Stimulated activated CD8-positive, alpha-beta memory T cell treated with anti-CD3 and anti-CD28 coated beads, Interleukin-12 subunit alpha, Interleukin-12 subunit beta, amount 100 ng/mL, for 1 hour (primary cell): Measurements from ENCODE around the gene GOSR2.
"Not testable (repeated sequence)": the region's sequence is repeated elsewhere in the genome, so short reads cannot be mapped to it uniquely, and the experiment has no call there.

Source experiments
- DNase-seq: peaks from one replicate; pipeline ENCODE4 v3.0.0-alpha.2; 2020; ENCODE audit warnings: low read depth

The GOSR2 gene

DNA sequence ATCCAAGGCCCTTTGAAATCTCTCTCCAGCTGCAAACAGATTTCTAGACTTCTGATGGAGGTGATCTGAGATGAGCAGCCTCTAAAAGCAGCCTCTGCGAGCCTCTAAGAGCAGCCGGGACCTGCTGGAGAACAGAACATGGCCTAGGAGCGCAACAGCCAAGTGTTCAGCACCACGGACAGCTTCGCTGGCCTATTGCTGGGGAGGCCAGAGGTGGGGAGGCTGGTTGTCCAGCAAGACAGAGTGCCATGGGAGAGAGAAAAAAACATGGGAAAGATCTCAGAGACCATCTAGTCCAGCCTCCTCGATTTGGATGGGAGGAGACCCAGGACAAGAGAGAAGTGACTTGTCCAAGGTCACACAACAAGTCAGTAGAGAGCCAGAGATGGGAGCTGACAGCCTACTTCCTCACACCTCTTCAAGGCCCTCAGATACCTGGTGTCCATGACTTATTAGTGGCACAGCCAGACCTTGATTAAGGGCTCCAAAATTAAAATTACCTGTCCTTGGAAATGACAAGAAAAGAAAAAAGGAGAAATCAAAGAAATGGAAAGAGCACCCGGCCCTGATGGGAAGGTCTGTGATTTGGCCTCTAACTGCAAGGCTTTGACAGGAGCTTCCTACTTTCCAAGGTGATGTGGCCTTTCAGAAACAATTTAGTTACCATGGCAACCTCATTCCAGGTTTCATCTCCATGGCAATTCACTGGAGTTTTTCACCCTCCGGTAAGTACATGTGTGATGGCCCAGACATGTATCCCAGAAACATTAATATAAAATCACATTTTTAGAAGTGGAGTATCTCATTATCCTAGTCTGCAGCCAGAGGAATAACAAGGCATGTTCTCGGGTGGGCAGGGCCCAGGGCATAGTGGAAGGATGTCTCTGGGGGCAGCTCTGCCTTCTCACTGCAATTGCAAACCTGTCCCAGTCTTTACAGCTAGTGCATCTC, 41.6 kb downstream of the GOSR2 start:
- no peak for DNase-seq

DNA sequence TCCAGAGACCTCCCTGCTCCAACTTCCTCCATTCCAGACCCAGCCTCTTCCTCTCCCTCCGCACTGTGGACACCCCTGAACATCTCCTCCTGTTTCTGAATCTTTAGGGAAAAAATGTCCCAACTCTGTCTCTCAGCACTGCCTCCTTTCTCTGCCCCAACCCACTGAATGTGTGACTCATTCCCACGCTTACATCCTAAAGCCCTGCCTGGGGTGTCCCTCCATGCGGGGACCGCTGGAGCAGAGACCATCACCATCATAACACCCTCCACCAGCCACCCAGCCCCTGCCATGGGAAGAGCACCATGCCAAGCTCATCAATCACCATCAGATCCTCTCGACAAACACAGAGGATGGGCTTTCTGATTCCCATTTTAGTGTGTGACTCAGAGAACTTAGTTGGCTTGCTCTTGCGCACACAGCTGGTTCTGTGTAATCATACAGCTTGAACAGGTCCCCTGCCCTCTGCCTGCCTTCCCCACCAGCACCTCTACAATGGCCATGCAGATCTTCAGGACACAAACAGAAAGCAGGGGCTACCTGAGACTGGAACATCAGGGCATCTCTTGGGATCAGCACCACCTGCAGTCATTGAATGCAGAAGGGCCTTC, 45.4 kb downstream of the GOSR2 start:
- DNase-seq: no peak

DNA sequence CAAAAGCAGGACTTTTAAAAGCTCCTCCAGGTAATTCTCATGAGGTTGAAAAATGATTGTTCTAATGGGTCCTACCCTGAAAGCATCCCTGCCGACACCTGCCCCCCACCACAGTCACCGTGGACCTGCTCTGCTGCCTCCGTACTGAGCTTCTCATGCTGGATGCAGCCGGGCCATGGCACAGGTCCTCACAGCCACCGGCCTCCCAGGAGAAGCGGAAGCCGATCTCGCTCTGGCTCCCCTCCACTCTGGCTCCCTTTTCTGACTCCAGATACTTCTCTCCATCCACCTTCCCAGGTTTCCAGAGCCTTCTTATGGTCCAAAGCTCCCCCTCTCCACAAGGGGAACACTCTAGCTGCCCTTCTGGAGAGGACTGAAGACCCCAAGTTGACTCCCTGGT, 45.9 kb downstream of the GOSR2 start:
- no peak for DNase-seq

DNA sequence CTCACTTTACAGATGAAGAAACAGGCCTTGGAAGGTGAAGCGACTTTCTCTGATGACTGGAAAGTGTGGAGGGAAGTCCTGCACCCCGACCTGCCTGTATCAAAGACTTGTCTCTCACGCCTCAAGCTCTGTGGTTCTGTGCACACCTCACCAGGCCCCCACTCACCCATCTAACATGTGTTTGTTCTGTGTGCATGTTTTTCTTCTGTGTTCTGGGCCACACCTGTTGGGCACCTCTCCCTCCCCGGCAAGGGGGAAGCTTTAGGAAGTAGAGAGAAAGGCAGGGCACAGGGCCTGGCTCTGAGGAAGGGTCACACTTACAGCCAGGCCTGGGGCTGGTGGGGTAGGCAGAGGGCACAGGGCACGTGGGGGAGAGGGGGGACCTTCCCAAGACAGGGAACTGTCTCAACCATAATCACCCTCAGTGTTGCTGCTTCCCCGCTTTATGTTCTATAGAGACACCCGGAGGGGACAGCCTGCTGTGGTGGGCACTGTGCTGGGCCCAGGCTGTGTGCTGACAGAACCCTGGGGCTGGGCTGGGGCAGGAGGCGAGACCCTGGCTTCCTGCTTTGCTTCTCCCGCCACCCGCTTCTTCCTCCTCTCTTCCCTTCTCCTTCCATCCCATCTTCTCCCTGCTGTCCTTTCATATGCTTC, 48.8 kb downstream of the GOSR2 start:
- no peak for DNase-seq

DNA sequence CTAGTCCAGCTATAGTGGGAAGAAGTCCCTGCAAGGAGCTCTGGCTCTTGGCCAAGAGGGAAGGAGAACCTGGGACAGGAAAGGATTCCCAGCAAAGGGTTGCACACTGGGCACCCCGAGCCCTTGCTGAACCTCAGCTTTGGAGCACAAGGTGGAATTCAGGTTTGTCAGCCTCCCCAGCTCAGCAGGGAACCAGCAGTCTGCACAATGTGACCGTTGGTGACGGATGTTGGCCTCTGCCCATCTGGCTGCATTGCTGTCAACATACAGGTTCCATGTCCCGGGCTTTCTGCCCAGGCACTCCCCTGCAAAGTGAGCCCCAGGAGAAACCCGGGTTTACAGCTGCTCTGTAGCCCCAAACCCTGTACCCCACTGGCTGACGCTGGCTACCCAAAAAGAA, 49.4 kb downstream of the GOSR2 start:
- DNase-seq: no peak

DNA sequence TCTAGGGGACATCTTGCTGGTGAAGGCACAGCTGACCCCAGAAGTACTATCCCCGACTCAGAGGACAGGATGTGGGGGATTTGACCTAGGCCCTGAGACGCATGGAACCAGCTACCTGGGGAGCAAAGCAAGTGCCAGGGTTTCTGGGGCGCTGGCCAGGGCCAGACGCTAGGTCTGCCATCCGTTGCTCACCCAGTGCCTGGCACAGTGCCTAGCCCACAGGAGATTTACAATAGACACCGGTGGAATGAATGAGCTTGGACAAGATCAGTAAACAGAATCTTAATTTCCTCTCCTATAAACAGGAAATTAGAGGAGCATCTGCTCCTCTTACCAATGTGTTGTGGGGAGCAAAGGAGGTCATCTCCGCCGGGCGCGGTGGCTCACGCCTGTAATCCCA, 51.1 kb downstream of the GOSR2 start:
- no peak for DNase-seq

DNA sequence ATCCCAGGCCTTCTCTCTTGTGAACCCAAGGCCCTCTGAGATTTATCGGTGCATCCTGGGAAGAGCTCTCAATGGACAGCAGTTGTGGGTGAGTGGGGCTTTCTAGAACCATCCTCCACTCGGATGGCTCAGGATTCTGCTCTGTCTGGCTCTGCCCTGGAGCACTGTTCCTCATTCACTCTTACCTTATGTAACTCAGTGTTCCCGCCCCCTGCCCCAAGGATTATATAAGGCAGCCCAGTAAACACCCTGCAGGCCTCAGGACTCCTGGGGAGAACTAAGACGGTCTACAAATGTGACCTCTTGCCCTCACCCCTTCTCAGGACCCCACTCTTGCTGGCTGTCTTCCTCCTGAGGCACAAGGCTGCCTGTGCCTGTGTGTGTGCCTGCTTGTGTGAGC, 52.3 kb downstream of the GOSR2 start:
- DNase-seq: no peak

DNA sequence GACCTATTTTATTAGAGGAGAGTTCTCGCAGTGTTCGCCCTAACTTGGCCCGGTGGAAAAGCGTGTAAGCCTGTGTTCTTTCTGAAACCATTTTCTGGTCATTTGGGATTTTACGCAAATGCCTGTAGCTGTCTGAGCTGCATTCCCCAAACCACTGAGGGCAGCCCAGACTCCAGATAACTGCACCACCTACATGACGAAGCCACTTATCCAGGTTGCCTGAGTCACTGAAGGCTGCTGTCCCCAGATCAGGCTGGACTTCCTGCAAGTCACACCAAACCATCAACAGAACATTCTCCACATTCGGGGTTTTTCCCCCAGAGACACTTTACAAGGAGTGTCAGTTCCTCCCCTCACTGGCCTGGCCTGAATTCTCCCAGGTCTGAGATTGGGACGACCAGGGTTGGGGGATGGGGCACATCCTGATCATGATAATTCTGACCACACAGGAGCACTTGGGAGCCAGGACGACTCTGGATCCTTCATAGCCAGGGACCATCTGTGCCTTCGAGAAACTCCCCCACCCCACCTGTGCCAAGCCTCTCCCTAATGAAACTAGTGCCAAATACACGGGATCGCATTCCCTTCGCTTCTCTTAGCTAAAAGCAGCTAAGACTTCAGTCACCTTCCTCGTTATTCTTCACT, 53.8 kb downstream of the GOSR2 start:
- DNase-seq: no peak

DNA sequence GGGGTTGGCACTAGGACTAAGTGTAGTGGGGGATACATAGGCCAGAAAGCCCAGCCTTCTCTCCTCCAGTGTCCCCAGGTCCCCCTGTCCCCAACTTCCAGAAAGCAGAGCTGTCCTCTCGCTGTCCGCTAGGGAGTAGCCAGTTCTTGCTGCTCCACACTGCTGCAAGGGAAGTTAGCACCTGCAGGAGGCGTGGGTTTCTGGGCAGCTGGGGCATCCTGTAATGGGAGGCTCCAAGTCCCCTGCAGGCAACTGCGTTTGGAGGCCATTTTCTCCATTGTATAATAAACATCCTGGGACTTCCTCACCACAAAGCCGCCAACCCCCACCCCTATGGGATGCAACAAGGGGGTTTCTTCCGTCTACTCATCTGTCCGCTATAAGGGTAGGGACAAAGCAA, 54.4 kb downstream of the GOSR2 start:
- DNase-seq: no peak

DNA sequence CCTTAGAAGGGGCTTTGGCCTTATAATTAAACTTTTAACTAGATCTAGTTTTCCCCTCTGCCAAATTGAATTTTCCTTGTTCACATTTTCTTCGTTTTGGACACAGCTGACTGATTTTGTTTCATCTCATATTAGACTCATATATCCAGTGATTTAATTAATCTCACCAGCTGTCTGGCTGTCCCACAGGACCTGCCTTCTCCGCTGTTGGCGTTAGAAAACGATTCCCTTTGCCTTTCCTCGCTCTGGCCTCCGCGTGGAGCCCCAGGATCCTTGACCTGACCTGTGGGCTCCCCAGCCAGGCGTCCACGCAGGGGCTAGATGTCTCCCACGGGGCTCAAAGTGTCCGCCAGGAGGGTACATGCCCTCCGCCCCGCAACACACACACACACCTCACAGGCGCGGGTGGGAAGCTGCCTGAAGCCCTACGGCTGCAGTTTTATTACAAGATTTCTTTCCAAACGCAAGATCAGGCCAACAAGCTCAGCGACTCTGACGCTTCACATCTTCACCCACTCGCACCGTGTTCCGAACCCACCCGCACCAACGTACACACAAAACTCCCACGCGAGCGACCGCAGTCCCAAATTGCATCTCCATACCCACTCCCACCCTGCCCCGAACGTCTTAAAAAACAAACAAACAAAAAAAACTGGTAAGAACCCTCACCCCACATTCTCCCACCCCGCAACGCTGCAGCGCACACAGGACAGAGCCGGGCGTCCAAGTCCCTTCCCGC, 55.0 kb downstream of the GOSR2 start:
- DNase-seq: no peak

DNA sequence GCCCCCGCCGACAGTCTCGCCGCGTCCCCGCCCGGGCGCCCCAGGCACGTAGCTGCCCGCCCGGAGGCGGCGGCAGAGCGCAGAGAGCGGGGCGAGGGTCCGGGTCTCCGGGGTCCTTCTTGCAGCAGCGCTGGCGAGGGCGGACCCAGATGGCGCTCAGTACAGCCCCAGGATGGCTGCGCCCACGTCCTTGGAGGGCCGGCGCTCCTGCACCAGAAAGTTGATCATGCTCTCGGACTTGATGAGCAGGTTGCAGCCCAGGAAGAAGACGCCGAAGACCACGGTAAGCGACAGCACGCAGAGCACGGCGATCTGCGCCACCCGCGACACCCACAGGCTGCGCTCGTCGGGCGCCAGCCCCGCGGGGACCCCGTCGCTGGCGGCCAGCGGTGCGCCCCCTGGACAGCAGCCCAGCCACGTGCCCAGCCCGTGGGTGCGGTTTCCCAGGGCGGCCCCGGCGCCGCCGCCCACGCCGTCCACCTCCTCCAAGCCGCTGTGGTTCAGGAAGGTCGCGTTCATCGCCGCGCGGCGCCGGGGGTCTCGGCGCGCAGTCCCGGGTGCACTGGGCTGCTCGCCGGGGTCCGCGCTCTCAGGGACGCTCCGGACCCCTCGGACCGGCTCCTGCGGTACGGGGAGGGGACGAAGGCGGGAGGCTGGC, 55.7 kb downstream of the GOSR2 start:
- DNase-seq: no peak

DNA sequence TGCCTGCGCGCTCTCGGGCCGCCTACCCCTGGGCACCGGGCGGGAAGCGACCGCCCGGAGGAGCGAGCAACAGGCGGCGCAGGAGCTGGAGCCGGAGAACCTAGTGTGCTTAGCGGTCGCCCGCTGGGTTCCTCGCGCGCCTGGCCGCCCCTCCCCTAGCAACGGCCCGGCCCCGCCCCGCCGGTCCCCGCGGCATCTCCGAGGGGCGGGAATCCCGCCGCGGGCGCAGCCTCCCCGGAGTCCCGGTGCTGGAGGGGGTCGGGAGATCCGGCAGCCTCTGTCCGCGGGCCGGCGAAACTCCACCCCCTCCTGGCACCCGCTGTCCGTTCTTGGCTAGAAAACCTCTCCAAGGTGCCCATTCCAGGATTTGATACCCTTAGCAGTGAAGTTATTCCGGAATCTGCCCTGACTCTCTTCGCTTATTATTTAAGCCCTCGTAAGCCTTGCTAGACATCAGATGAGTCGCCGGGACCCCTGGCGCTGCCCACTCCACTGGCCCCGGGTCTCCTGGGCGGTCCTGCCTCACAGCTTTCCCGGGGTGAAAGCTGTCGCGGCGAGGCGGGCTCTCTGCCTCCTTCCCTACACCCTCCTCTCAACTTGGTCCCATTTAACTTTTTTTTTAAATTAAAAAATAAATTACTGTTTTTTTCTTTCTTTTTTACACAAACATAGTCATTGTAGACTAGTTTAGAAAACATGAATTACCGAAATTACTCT, 56.3 kb downstream of the GOSR2 start, which contains the start of gene RPRML:
Gene RPRML, minus strand, starts transcription at position 107 of the 717 bp plus-strand sequence. CDS start 246 bp downstream, outside the sequence.
- DNase-seq: no peak

DNA sequence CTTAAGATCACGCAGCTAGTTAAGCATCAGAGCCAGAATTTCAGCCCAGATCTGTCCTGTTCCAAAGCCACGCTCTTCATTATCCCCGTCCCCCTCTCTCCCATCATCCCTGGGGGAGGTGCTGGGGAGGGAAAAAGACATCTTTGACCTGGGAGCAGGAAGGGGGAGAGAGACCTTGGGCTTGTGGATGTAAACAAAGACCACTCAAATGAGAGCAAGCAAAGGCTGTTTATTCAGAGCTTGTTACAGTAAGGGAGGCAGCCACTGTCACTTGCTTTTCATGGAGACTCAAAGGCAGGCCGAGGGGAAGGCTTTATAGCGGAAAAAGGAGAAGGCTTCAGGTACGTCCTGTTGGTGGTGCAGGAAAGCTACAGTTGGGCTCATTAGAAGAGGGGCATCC, 59.6 kb downstream of the GOSR2 start:
- no peak for DNase-seq

DNA sequence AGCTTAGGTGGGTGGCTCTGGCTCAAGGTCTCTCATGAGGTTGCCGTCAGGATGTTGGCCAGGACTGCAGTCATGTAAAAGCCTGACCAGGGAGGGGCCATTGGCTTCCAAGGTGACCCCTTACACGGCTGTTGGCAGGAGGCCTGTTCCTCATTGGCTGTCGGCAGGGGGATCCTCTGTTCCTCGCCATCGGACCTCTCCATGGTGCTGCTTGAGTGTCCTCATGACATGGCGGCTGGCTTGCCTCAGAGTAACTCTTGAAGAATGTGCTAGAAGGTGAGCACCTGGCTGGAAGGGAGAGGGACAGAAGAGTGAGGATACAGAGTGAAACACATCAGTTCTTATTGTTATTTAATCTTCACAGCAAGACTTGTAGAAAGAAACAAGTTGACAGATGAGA, 60.8 kb downstream of the GOSR2 start:
- no peak for DNase-seq

DNA sequence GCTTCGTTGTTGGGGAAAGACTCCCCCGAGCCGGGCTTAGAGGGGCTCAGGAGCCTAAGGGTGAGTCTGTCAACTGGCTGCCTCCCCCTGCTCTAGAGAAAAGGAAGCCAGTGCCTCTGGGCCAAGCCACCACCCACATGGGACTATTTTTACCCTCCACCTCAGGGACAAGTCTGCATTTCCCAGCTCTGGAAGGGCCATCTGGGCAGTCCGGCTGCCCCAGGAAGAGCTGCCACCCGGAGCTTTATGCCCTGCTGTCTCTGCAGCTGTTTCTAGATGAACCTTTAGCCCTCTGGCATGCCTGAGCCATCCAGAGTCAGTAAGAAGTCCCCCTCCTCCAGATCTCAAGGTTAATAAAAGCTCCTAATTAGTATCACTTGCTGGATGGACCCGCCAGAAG, 61.4 kb downstream of the GOSR2 start:
- no peak for DNase-seq

DNA sequence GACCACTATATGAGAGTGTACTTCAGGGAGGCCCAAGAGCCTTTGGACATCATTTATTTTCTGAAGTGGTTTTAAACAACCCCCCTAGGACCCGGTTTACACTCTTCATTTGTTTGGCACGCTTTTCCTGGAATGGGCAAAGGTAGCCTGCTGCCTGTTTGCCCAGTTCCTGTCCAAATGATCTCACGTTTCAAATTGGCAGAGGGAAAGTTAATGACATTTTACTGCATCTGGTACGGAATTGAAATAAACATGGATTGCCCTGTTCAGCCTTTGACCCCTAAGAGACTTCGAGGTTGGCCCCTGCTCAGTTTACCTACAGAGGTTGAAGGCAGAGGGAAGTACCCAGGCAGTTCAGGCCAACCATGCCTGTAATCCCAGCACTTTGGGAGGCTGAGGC, 61.9 kb downstream of the GOSR2 start:
- no peak for DNase-seq

DNA sequence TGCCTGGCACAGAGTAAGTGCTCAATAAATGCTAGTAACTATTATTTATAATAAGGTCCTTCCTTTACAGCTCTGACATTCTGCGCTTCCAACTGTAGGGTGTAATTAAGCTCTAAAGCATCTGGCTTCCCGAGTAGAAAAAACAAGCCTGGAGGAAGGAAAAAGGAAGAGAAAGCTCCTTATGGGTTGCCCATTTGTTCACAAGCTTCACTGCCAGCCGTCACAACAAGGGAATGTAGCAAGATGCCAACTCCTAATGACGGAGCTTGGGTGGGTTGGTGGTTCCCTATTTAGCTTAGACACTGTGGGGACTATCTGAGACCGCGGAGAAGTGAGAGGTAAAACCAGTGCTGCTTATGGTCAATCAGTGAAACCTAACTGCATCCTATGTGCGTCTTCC, 63.4 kb downstream of the GOSR2 start:
- no peak for DNase-seq

DNA sequence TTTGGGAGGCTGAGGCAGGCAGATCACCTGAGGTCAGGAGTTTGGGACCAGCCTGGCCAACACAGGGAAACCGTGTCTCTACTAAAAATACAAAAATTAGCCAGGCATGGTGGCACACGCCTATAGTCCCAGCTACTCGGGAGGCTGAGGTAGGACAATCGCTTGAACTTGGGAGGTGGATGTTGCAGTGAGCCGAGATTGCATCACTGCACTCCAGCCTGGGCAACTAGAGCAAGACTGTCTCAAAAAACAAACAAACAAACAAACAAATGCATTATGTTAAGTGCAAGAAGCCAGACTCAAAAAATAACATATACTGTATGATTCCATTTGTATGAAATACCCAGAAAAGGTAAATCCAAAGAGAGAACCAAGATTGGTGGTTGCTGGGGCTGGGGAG, 65.0 kb downstream of the GOSR2 start:
- not testable (repeated sequence) for DNase-seq

DNA sequence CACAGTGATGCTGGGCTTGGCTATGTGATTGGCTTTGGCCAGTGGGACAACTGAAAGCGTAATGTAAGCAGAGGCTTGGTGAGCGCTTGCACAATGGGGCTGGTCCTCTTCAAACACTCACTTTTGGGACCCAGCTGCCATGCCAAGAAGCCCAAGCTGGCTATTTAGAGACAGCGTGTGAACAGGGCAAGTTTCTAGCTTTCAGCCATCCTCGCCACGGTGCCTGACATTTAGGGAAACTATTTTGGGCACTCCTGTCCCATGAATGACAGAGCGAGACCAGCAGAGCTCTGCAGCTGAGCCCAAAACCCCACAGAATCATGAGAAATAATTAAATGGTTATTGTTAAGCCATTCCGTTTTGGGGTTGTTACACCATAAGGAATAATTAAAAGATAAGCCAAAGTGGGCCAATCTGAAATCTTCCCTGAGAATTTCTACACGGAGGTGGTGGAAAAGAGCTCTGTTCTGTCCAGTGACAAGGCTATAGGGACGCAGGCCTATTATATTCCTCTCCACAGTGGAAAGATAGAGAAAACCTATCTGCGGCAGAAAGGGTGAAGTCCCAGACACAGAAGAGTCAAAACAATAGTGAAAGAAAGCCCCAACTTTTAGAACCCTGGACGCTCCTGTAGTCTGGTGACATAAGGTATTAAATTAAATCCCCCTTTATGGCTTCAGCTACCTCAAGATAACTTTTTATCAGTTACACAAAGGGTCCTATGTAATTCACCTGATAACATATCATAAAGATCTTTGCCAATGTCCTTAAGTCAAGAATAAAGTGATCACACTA, 66.9 kb downstream of the GOSR2 start:
- DNase-seq: no peak

DNA sequence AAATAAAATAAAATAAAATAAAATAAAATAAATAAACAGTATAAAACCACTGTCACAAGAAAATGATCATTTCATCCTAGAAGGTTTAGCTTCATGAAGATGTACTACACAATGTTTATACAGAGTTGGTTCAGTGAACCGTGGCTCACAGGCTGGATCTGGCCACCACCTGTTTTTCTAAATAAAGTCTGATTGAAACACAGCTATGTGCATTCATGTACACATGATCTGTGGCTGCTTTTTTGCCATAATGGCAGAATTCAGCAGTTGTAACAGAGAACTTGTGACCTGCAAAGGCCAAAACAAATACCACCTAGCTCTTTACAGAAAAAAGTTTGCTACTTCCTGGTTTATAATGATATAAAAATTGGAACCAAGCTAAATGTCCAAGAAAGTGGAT, 68.7 kb downstream of the GOSR2 start:
- no peak for DNase-seq
